CD4-positive, alpha-beta T cell treated with Interleukin-2 at 100 ng/mL for 4 hours (primary cell): ENCODE measurements around the gene CXCL3.

Experiments
- DNase-seq: peaks from one replicate; pipeline ENCODE4 v3.0.0-alpha.2; 2020; ENCODE audit warnings: low spot score

Gene CXCL3

DNA sequence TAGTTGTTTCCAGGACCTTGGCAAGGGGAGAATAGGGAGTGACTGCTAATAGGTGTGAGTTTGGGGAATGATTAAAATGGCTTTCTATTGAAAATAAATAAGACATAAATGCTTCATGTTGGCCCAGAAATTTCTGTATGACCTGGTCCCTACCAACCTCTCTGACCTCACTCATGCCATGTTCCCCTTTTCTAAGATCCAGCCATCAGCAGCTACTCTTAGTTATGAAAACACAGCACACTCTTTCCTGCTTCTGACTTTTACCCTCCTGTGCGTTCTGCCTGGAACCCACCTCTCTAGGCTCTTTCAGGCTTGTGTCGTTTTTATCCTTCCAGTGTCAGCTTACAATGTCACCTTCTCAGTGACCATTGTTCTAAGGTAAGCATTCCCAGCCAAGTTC is 25.2 kb downstream of the CXCL3 start:
- no peak for DNase-seq

- no peak for DNase-seq
Observed at GRCh38 chr4:74012130-74012529, 26.4 kb downstream of the CXCL3 start.

GRCh38 chr4:74009307-74009706 is 29.2 kb downstream of the CXCL3 start:
- DNase-seq: no peak

DNA sequence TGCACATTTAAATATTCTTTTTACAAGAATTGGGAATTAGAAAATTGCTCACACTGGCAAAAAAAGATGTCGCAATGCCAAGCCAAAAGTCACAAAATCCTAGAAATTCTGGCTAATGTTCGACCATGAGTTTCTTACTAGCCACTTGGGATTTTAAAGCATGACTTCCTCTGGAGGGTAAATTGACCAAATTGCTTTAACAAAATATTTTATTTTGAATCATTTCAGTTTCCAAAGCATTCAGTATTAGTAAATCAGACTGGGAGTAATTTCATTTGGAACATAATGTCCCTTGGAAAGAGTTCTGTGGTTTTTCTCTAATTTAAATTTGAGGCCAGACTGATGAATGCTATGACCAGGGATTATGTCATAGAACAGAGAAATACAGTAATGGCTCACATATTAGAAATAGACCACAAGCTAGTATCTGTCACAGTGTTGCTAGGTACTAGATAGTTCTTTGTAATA is 32.4 kb downstream of the CXCL3 start:
- no peak for DNase-seq

DNA sequence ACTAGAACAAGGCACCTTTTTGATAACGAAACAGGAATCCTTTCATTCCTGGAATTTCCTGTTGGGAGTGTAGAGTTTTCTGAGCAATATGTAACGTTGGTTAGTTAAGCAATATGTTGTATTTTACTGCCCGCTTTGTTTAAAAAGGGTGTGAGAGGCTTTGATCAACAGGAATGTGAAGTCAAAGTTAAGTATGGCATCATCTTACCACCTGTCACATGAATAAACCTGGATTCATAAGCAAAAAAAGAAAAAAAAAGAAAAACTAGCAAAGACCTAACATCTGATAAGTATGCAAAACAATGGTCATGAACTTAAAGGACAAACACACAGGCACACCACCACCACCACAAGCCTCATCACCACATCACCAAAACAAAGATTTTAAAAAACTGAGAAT is 33.0 kb downstream of the CXCL3 start:
- DNase-seq: no peak

DNA sequence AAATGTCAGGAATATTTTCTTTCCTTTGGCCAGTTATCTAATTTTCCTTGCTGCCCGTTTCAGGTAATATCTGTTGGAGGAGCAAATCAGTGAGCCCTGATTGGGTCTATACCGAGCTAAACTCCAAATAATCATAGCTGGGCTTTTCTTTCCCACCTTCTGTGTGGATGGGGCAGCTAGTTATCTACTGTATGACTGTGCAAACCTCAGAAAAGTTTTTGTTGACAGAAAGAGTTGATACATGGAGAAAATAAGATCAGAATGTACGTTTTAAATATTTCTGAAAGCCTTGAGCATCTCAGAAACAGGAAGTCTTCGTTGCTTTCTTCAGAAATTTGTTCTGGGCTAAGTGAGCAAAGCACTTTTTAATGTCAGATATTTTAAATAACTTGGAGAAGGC is 33.8 kb downstream of the CXCL3 start:
- no peak for DNase-seq

- no peak for DNase-seq
Observed at GRCh38 chr4:74000301-74000700, 38.2 kb downstream of the CXCL3 start.

GRCh38 chr4:73998040-73999011 is 40.2 kb downstream of the CXCL3 start, which contains the start of gene CXCL5:
Gene CXCL5, minus strand, starts transcription at chr4:73998677. Its CDS starts 96 bp downstream, at chr4:73998581.
- DNase-seq: no peak

DNA sequence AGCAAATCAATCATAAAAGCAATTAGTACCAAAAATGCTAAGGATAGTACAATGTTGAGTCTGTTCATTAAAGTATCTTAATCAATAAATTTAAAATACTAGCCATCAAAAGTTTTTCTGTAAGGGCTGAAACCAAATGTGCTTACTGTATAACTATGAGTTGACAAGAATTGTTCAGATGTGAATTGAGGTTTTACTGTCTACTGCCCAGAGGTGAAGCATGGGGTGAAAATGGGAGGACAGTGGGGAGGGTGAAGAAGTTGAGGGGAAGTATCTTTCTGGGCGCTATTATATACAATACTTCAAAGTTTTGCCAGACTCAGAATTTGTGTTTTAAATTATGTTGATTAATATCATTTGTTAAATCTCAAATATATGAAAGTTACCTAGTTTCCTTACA is 46.4 kb downstream of the CXCL3 start:
- DNase-seq: no peak

DNA sequence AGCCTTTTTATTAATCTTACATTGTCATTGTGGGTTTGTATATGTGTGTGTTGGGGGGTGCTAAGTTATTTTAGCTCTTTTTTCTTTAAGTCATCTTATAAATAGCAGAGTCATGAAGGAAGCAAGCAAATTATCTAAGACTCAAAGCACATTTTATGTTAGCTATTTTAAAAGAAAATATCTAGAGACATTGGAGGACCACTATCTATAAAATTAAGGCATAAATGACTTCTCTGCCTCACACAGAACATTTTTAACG is 46.8 kb downstream of the CXCL3 start:
- DNase-seq: no peak

DNA sequence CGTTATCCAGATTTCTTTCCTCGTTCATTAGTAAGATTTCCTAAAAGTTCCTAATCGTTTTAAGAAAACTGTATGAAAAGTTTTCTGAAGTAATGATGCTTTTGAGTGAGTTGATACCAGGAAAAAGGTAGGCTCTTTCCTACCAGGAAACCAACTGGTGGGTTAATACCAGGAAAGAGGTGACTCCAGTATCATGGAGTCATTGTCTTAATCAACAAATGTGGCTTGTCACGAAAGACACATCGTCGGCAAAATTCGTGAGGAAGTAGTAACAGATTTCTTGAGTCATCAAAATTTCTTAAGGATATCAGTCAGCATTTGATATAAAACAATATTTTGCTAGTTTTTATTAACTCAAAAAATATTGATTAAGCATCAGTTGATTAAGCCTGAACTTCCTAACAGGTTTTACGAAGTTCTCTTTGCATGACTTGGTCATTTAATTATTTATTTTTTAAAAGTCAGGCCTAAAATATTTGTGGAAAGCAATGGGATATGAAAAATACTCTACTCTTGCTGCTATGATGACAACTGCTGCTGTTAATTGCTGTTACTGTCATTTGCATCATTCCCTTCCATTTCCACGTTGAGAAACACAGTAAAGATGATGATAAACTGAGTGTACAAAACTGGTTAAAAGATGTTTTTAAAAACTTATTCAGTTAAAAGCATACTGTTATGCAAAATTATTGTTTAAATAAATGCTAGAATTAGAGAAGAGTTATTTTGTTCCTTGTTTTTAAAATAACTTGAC is 47.3 kb downstream of the CXCL3 start:
- no peak for DNase-seq

- no peak for DNase-seq
Observed at GRCh38 chr4:73989928-73990327, 48.6 kb downstream of the CXCL3 start.

- no peak for DNase-seq
Observed at GRCh38 chr4:73989031-73989430, 49.5 kb downstream of the CXCL3 start.

DNA sequence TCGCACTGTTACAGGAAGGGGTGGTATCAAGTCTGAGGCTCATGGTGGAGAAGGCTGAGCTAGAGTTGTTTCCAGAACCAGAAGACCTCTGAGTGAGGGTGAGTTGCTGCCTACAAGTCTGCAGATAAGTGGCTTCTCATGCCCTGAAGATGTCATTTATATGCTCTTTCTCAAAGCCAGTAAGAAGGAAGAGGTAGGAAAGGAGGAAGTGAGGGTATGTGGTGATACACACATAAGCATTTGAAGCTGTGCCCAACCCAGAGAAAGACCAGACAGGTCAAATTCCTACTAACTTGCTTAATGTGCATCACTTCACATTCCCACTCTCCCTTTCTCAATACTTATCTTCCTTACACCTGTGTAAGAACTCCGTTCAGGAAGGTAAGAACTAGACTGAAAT is 50.4 kb downstream of the CXCL3 start, which contains the start of gene PPBP:
TSS of gene PPBP (minus strand) at position 130 of the 400 bp plus-strand sequence. CDS start at position 43, 87 bp downstream.
- no peak for DNase-seq
